ENCODE data around the gene ZNF324.
"Not testable (repeated sequence)": the region's sequence is repeated elsewhere in the genome, so short reads cannot be mapped to it uniquely, and the experiment has no call there.

Gene ZNF324

DNA sequence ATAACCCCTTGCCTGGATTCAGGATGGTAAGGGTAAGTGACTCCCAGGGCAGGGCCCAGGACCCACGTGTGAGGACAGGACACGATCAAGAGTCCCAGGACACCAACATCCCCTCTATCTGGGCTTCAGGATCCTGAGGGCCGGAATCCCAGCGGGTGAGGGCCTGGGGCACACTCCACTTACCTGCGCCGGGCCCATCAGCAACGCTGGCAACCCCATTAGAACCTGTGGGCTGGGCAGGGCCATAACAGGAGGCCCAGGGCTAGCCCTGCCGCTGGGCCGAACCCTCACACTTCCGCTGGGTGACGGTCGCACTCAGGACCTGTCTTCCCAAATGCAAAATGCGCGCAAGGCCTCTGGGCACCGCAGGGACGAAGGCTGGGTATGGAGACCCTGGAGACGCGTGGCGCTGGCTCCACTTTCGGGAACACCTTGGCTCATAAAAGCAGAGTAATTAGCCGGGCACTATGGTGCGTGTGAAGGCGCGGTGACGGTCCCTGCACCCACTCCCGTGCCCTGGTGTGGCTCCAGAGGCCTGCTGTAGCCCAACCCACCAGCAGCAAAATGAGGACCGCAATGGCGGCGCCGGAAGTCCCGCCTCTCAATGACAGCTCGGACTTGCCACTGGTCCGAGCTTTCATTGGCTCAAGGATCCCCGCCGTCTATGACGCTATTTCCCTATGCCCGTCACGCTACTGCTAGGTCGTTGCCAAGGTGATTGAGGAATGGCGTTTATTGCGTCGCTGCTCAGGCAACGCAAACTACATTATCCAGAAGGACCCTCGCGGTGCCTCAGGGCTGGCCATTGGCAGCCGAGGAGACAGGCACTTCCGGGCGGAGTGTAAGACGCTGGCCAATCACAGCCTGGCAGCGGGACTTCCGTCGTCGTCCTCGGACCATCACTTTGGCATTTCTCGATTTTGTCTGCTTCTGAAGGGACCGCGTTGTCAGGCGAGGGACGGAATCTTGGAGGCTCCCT lies 27.0 kb upstream of the ZNF324 start, which contains the start of gene ZNF132:
ZNF132 (minus strand) TSS at position 578 of the 979 bp plus-strand sequence; CDS start at position 246, 332 bp downstream.
- peak within 1 kb of the TSS; percentile 52 for H3K4me2 ChIP-seq
- peak within 1 kb of the TSS; percentile 48 for H2AFZ ChIP-seq (ENCODE audit: low read depth)
- no peak for TF ChIP-seq CTCF (conservative IDR thresholded peaks at IDR 0.05; ENCODE audit: low read depth, low read length)
- H3K79me2 ChIP-seq (ENCODE audit: insufficient read depth, low read depth) = no peaks in the 10 kb centered on the region
- H3K4me3 ChIP-seq (IDR thresholded peaks at IDR 0.05; ENCODE audit: insufficient read depth, low read depth, low read length) = no peak within 1 kb of the TSS
- no peaks in the 10 kb centered on the region for H3K36me3 ChIP-seq (ENCODE audit: insufficient read depth)
- H3K27me3 ChIP-seq (ENCODE audit: insufficient read depth, low read depth) = no peaks in the 10 kb centered on the region; the same call in 1 of the 2 replicates
- H3K27ac ChIP-seq = peak within 1 kb of the TSS; percentile 31
- no peaks in the 10 kb centered on the region for H4K20me1 ChIP-seq (ENCODE audit: insufficient read depth)
- H3K4me1 ChIP-seq (ENCODE audit: low read depth, poor library complexity, severe bottlenecking) = no peaks in the 10 kb centered on the region
- H3K9ac ChIP-seq = no peak within 1 kb of the TSS; the same call in 1 of the 2 replicates

- Histone ChIP-seq H3K36me3 (ENCODE audit: insufficient read depth) (no peaks in the 10 kb centered on the region), H3K4me3 (IDR thresholded peaks at IDR 0.05; ENCODE audit: insufficient read depth, low read depth, low read length) (no peak overlapping the region), H3K27me3 (ENCODE audit: insufficient read depth, low read depth) (no peaks in the 10 kb centered on the region; the same call in 1 of the 2 replicates), H3K27ac (no peak overlapping the region), H3K79me2 (ENCODE audit: insufficient read depth, low read depth) (no peaks in the 10 kb centered on the region), H2AFZ (ENCODE audit: low read depth) (peak overlapping the region; percentile 48; the same call in 1 of the 2 replicates), H4K20me1 (ENCODE audit: insufficient read depth) (no peaks in the 10 kb centered on the region), H3K9ac (no peak overlapping the region), H3K4me2 (peak overlapping the region; percentile 52; the same call in 1 of the 2 replicates), H3K4me1 (ENCODE audit: low read depth, poor library complexity, severe bottlenecking) (no peaks in the 10 kb centered on the region)
- TF ChIP-seq CTCF (conservative IDR thresholded peaks at IDR 0.05; ENCODE audit: low read depth, low read length) = no peak
Measured at GRCh38 chr19:58440556-58440955, 26.3 kb upstream of the ZNF324 start.

DNA sequence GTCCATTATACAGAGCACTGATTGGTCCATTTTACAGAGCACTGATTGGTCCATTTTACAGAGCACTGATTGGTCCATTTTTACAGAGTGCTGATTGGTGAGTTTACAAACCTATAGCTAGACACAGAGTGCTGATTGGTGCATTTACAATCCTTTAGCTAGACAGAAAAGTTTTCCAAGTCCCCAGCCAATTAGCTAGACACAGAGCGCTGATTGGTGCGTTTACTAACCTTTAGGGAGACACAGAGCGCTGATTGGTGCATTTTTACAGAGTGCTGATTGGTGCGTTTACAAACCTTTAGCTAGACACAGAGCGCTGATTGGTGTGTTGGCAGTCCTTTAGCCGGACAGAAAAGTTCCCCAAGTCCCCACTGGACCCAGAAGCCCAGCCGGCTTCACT lies 23.9 kb upstream of the ZNF324 start:
- H2AFZ ChIP-seq (ENCODE audit: low read depth); H3K4me1 ChIP-seq (ENCODE audit: low read depth, poor library complexity, severe bottlenecking); H3K9ac ChIP-seq; H4K20me1 ChIP-seq (ENCODE audit: insufficient read depth); H3K4me3 ChIP-seq (IDR thresholded peaks at IDR 0.05; ENCODE audit: insufficient read depth, low read depth, low read length); H3K27ac ChIP-seq; H3K79me2 ChIP-seq (ENCODE audit: insufficient read depth, low read depth); H3K4me2 ChIP-seq; H3K36me3 ChIP-seq (ENCODE audit: insufficient read depth); H3K27me3 ChIP-seq (ENCODE audit: insufficient read depth, low read depth): not testable (repeated sequence)

DNA sequence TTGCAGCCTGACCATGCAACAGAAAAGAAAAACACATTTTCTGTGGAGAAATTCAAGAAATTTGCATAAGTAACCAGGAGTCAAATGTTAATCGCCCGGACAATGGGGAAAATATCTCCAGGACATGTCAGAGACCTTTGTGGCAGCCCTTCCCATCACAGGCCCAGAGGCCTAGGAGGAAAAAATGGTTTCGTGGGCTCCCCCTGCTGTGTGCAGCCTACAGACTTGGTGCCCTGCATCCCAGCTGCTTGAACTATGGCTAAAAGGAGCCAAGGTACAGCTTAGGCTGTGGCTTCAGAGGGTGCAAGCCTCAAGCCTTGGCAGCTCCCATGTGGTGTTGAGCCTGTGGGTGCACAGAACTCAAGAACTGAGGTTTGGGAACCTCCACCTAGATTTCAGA lies 18.0 kb upstream of the ZNF324 start:
- H3K4me1 ChIP-seq (ENCODE audit: low read depth, poor library complexity, severe bottlenecking); H3K79me2 ChIP-seq (ENCODE audit: insufficient read depth, low read depth); H3K9ac ChIP-seq; H2AFZ ChIP-seq (ENCODE audit: low read depth); H3K36me3 ChIP-seq (ENCODE audit: insufficient read depth); H3K27ac ChIP-seq; H3K4me3 ChIP-seq (IDR thresholded peaks at IDR 0.05; ENCODE audit: insufficient read depth, low read depth, low read length); H4K20me1 ChIP-seq (ENCODE audit: insufficient read depth); H3K4me2 ChIP-seq: not testable (repeated sequence)
- peaks cover 17% of the 10 kb centered on the region for H3K27me3 ChIP-seq (ENCODE audit: insufficient read depth, low read depth)

DNA sequence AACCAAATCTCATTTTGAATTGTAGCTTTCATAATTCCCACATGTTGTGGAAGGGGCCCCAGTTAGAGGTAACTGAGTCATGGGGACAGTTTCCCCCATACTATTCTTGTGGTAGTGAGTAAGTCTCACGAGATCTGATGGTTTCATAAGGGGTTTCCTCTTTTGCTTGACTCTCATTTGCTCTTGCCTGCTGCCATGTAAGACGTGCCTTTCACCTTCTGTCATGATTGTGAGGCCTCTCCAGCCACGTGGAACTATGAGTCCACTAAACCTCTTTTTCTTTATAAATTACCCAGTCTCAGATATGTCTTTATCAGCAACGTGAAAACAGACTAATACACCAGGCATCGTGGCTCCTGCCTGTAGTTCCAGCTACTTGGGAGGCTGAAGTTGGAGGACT lies 16.9 kb upstream of the ZNF324 start:
- not testable (repeated sequence) for H2AFZ ChIP-seq (ENCODE audit: low read depth); H3K4me3 ChIP-seq (IDR thresholded peaks at IDR 0.05; ENCODE audit: insufficient read depth, low read depth, low read length); H3K36me3 ChIP-seq (ENCODE audit: insufficient read depth); H3K4me1 ChIP-seq (ENCODE audit: low read depth, poor library complexity, severe bottlenecking); H3K79me2 ChIP-seq (ENCODE audit: insufficient read depth, low read depth); H3K4me2 ChIP-seq; H3K9ac ChIP-seq; H4K20me1 ChIP-seq (ENCODE audit: insufficient read depth); H3K27ac ChIP-seq
- H3K27me3 ChIP-seq (ENCODE audit: insufficient read depth, low read depth) = peaks cover 17% of the 10 kb centered on the region

Data from KMS-11 (cell line).